Loucy (cell line): Measurements from ENCODE around the gene CCDC85C.

Experiments
- H2AFZ ChIP-seq: fragments of 200-600 bp; sonication (generic); 2 replicates; pipeline ENCODE4 v1.6.0; 2016; ENCODE audit warnings: antibody characterized with exemption, mild to moderate bottlenecking, low read length, moderate library complexity
- H3F3A ChIP-seq: fragments of 200-600 bp; 2 replicates; pipeline ENCODE4 v1.6.0; 2016; ENCODE audit warnings: antibody characterized with exemption, low read depth, mild to moderate bottlenecking
- H3K27me3 ChIP-seq: fragments of 200-600 bp; sonication (generic); 2 replicates; pipeline ENCODE4 v1.6.1; 2014; ENCODE audit warnings: low read length, mild to moderate bottlenecking; ENCODE audit not compliant: insufficient read depth, poor library complexity, severe bottlenecking
- H3K36me3 ChIP-seq: fragments of 200-600 bp; sonication (generic); 2 replicates; pipeline ENCODE4 v1.6.1; 2016; ENCODE audit warnings: low read length; ENCODE audit not compliant: insufficient read depth
- H3K4me1 ChIP-seq: fragments of 200-600 bp; sonication (generic); 2 replicates; pipeline ENCODE4 v1.5.1; 2014; ENCODE audit warnings: low read length, mild to moderate bottlenecking; ENCODE audit not compliant: insufficient read depth, poor library complexity, severe bottlenecking
- H3K4me2 ChIP-seq: fragments of 200-600 bp; sonication (generic); 2 replicates; pipeline ENCODE4 v1.6.0; 2014; ENCODE audit warnings: antibody characterized with exemption, low read length, low read depth, mild to moderate bottlenecking; ENCODE audit not compliant: poor library complexity, severe bottlenecking
- H3K4me3 ChIP-seq: fragments of 200-600 bp; sonication (generic); 2 replicates; pipeline ENCODE4 v1.5.1; 2014; ENCODE audit warnings: low read length, mild to moderate bottlenecking, mixed read lengths; ENCODE audit not compliant: poor library complexity, severe bottlenecking
- H3K79me2 ChIP-seq: fragments of 200-600 bp; sonication (generic); 2 replicates; pipeline ENCODE4 v1.6.1; 2014; ENCODE audit warnings: low read length; ENCODE audit not compliant: insufficient read depth
- H3K9ac ChIP-seq: fragments of 200-600 bp; sonication (generic); 2 replicates; pipeline ENCODE4 v1.6.0; 2014; ENCODE audit warnings: mild to moderate bottlenecking, low read depth, low read length, moderate library complexity; ENCODE audit not compliant: poor library complexity, severe bottlenecking
- H3K9me2 ChIP-seq: fragments of 200-600 bp; sonication (generic); replicated peaks from 2 replicates; pipeline ENCODE4 v1.6.1; 2016; ENCODE audit warnings: low read depth, low read length, mixed read lengths
- H3K9me3 ChIP-seq: fragments of 200-600 bp; sonication (generic); 2 replicates; pipeline ENCODE4 v1.6.1; 2014; ENCODE audit warnings: mild to moderate bottlenecking, antibody characterized with exemption, low read length, low read depth; ENCODE audit not compliant: insufficient read depth
- H4K20me1 ChIP-seq: fragments of 200-600 bp; sonication (generic); 2 replicates; pipeline ENCODE4 v1.6.0; 2014; ENCODE audit warnings: antibody characterized with exemption, low read length, mild to moderate bottlenecking; ENCODE audit not compliant: insufficient read depth, poor library complexity, severe bottlenecking
- CTCF ChIP-seq: fragments of 200-600 bp; sonication (generic); conservative IDR thresholded peaks from 2 replicates; pipeline ENCODE4 v1.5.1; 2014; ENCODE audit warnings: mild to moderate bottlenecking, antibody characterized with exemption, low read length
- EZH2phosphoT487 ChIP-seq: fragments of 200-600 bp; IDR thresholded peaks from 2 replicates; pipeline ENCODE4 v1.6.1; 2018; ENCODE audit warnings: antibody characterized with exemption, mild to moderate bottlenecking, moderate library complexity, borderline replicate concordance

Gene CCDC85C

GRCh38 chr14:99605299-99605961, 1.4 kb upstream of the CCDC85C start:
- Histone ChIP-seq H3K9ac (peak overlapping the region; percentile 98), H3K4me2 (peak overlapping the region; percentile 96), H3F3A (no peaks in the 10 kb centered on the region), H3K9me3 (no peaks in the 10 kb centered on the region), H3K27me3 (no peaks in the 10 kb centered on the region), H3K36me3 (no peaks in the 10 kb centered on the region), H3K4me1 (peaks cover 35% of the 10 kb centered on the region), H3K4me3 (peak overlapping the region; percentile 77), H2AFZ (peak overlapping the region; percentile 86), H3K79me2 (peaks cover 37% of the 10 kb centered on the region), H4K20me1 (peaks cover 15% of the 10 kb centered on the region), H3K9me2 (no peaks in the 10 kb centered on the region)
- TF ChIP-seq EZH2phosphoT487 (no peak), CTCF (no peak)

GRCh38 chr14:99604766-99605298, 825 bp upstream of the CCDC85C start:
- Histone ChIP-seq H2AFZ (peak overlapping the region; percentile 86), H3K4me2 (peak overlapping the region; percentile 96), H3K36me3 (no peaks in the 10 kb centered on the region), H4K20me1 (peaks cover 21% of the 10 kb centered on the region), H3F3A (no peaks in the 10 kb centered on the region), H3K9me2 (no peaks in the 10 kb centered on the region), H3K79me2 (peaks cover 43% of the 10 kb centered on the region), H3K9ac (peak overlapping the region; percentile 98), H3K27me3 (no peaks in the 10 kb centered on the region), H3K9me3 (no peaks in the 10 kb centered on the region), H3K4me1 (peaks cover 41% of the 10 kb centered on the region), H3K4me3 (peak overlapping the region; percentile 77)
- no peak for TF ChIP-seq CTCF
- no peak for TF ChIP-seq EZH2phosphoT487

- H3K9me3 ChIP-seq, result no peaks in the 10 kb centered on the region
- peaks cover 45% of the 10 kb centered on the region for H3K4me1 ChIP-seq
- H2AFZ ChIP-seq, result peak overlapping the region; percentile 86
- no peaks in the 10 kb centered on the region for H3K36me3 ChIP-seq
- peaks cover 26% of the 10 kb centered on the region for H4K20me1 ChIP-seq
- H3K4me3 ChIP-seq, result peak overlapping the region; percentile 77
- H3K4me2 ChIP-seq, result peak overlapping the region; percentile 96
- H3K9me2 ChIP-seq, result no peaks in the 10 kb centered on the region
- H3K79me2 ChIP-seq, result peaks cover 48% of the 10 kb centered on the region
- H3K27me3 ChIP-seq, result no peaks in the 10 kb centered on the region
- no peaks in the 10 kb centered on the region for H3F3A ChIP-seq
- H3K9ac ChIP-seq, result peak overlapping the region; percentile 98
- no peak for TF ChIP-seq EZH2phosphoT487
- TF ChIP-seq CTCF, result no peak
Observed at GRCh38 chr14:99604278-99604765, 315 bp upstream of the CCDC85C start.
